CMK (cell line): Measurements from ENCODE around the gene KTN1.

Source experiments
- DNase-seq: peaks from one replicate; pipeline ENCODE4 v3.0.0-alpha.2; 2010; ENCODE audit warnings: low read depth

KTN1 gene

GRCh38 chr14:55611859-55612258, 31.9 kb downstream of the KTN1 start:
- no peak for DNase-seq

DNA sequence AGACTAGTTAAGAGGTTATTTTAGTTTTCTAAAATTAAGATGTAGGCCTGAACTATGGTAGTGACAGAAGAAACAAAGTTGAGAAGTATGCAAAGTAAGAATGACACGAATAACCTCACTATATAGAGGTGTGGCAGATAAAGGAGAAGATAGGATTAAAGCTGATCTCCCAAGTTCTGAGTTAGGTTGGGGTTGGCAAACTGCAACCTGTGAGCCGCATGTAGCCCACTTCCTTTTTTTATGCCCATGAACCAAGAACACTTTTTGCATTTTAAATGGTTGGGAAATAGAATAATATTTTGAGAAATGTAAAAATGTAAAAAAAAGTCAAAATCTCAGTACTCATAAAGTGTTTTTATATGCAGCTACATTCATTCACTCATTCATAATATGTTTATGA, 34.3 kb downstream of the KTN1 start:
- DNase-seq, result no peak

DNA sequence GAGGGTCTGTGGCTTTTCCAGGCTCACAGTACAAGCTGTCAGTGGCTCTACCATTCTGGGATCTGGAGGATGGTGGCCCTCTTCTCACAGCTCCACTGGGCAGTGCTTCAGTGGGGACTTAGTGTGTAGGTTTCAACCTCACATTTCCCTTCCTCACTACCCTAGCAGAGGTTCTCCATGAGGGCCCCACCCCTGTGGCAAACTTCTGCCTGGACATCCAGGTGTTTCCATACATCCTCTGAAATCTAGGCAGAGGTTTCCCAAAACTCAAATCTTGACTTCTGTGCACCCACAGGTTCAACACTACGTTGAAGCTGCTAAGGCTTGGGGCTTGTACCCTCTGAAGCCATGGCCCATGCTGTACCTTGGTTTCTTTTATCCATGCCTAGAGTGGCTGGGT, 40.3 kb downstream of the KTN1 start:
- no peak for DNase-seq

- DNase-seq, result no peak
Observed at GRCh38 chr14:55620981-55621380, 41.0 kb downstream of the KTN1 start.

GRCh38 chr14:55621391-55621790, 41.4 kb downstream of the KTN1 start:
- DNase-seq, result no peak

DNA sequence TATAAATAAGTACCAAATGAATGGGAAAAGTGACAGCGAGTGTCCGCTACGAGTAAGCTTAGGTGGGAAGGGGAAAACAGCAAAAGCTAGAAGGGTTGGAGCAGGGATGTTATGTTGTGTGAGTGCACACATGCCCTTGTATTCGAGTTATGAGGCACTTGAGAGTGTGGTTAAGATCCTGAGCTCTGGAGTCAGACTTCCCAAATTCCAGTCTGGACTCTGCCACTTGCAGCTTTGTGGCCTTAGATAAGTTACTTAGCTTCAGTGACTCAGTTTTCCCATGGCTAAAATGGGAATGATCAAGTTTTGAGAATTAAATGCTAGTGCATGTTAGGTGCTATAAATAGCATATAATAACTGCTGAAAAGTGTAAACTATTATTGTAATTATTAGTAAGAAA, 44.9 kb downstream of the KTN1 start:
- DNase-seq, result no peak

- no peak for DNase-seq
Observed at GRCh38 chr14:55625481-55625880, 45.5 kb downstream of the KTN1 start.

GRCh38 chr14:55626131-55626530, 46.1 kb downstream of the KTN1 start:
- no peak for DNase-seq

DNA sequence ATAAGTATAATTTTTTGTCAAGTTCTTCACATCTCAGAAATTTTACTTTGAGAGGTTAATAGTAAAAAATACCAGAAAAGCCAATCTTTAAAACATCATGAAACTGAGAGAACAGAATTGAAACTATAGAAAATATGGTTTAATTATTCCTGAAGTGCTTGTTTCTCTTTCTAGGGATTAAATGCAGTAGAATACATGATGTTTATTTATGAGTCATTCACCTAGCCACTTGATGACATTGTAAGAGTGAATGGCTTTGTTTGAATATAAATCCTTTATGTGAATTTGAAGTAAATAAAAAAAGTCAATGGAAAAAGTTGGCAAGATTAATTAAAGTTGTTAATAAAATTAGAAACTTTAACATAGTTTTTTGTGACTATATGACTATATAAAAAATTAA, 48.4 kb downstream of the KTN1 start:
- DNase-seq, result no peak

DNA sequence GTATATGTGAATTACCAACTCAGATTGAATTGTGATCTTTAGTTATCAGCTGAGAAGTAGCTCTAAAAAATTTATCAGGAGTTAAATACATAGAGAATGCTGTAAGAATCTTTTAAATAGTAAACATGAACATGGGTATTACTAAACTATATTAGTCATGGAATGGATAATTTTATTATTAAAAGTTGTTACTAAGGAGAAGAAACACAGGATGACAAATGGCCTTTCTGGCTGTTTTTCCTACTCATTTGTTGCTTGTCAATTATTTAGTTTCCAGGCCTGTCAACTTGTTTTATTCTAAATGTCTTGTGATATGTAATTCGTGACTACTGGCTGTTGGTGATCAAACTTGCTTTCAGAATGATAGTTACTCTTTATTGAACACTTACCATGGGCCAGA, 58.7 kb downstream of the KTN1 start:
- no peak for DNase-seq

DNA sequence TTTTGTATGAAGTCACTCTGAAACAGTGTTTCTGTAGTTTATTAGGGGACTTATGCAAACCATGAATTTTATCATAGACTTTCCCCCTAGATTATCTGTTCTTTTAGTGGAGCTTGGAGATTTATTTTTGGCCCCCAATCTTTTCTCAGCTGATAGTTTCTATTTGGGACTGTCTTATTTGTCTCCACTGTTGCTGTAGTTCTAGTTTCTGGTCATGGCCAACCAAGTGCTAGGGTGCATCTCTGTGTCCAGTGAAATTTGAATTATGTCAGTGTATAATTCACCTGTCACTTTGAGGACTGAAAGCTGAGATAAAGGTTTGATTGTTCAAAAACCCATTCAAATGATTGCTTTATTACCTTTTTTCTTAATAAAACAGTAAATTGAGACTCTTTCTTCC, 61.3 kb downstream of the KTN1 start:
- no peak for DNase-seq

DNA sequence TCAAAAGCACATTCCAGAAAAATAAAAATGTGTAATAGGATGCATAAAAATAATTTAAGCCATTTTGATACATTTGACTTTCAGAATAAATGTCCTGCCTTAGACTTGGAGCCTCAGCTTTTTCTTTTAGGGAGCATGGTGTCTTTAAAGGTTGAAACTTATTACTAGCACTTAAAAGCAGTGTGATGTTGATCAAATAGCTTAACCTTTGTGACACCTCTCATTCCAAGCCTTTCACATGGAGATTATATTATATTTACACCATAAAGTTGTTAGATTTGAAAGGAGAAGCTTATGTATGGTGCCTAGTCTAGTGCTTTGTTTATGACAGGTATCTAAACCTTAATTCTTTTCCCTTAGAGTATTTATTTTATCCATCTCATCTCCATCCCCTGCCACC, 61.9 kb downstream of the KTN1 start:
- no peak for DNase-seq

DNA sequence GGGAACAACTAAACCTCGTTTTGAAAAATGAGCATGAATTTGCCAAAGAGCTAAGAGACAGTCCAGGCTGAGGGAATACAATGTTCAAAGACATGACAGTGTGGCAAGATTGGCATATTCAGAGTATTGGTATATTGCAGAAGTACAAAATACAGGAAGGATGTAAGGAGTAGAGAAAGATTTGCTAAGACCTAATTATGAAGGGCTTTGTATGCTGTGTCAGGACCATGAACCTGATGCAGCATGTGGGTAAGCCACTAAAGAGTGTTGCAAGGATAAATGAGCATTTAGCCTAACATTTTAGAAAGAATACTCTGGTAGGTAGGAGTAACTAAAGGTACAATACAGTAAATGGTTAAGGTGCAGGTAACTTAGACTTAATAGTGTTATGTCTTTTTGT, 65.1 kb downstream of the KTN1 start:
- no peak for DNase-seq

GRCh38 chr14:55645845-55646832, 66.1 kb downstream of the KTN1 start:
- no peak for DNase-seq

DNA sequence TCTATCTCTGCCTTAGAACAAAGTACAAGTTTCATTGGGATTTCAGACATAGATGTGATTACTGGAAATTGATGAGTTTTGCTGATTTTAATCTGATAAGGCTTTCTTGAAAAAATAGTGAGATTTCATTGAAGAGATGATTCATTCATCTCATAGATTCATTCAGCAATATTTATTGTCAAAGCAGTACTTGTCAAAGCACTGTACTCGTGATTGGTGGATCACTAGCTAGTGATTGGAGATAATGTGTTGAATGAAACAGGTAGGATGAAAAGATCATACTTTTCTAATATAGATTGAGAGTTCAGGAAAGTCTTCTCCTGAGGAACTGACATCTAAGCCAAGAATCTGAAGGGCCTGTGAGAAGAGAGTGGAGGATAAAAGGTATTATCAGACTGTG, 71.0 kb downstream of the KTN1 start:
- DNase-seq, result no peak

DNA sequence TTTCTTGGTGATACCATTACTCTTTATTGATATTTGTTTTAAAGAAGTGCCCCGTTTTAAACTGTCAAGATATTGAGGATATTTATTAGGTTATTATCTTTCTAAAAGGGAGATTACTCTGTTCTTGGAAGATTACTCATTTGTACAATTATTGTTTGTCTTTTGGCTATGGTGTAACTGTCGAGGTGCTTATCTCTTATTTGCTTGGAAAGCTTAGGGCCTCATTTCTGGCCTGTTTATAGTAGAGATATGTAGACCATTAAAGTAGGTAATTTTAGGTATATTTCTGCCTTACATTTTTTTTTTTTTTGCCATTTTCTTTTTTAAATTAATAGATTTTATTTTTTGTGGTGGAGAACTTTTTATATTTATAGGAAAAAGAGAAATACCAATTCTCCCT, 74.2 kb downstream of the KTN1 start:
- DNase-seq, result no peak

DNA sequence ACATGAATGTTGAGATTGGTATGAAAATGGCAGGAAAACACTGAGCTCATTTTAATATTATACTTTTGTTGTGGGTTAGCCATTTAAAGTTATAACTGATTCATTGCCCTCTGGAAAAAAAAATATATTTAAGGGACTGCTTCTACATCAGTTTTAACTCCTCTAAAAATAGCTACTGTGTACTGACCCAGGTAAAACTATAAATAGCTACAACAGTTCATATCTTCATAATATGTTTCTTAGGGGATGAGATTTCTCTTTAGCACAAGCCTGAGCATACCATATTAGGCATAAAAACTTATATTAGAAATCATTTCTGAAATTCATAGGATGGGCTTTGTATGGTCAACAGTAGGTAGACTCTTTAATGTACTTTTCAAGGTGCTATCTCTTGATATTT, 81.0 kb downstream of the KTN1 start:
- no peak for DNase-seq

DNA sequence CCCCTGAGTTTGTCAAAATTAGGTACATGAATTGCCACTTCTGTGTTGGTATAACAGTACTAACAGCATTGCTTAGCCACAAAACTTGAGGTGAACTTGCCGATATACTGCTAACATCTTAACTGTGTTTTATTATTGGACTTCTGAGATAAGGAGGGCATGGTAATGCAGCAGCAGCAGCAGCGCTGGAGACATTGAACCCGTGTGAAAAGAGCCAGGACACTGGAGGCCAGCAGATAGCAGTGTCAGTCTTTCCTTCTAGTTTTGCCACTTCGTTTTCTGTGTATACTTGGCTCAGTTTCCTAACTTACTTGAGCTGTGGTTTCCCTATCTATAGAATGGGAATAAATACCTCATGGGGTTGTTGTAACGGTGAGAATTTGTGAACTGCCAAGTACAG, 82.7 kb downstream of the KTN1 start:
- DNase-seq, result no peak

GRCh38 chr14:55665067-55665675, 85.2 kb downstream of the KTN1 start:
- no peak for DNase-seq

GRCh38 chr14:55667801-55668200, 87.8 kb downstream of the KTN1 start:
- no peak for DNase-seq

- DNase-seq, result no peak
Observed at GRCh38 chr14:55671641-55672040, 91.6 kb downstream of the KTN1 start.

GRCh38 chr14:55673048-55673447, 93.0 kb downstream of the KTN1 start:
- DNase-seq, result no peak

DNA sequence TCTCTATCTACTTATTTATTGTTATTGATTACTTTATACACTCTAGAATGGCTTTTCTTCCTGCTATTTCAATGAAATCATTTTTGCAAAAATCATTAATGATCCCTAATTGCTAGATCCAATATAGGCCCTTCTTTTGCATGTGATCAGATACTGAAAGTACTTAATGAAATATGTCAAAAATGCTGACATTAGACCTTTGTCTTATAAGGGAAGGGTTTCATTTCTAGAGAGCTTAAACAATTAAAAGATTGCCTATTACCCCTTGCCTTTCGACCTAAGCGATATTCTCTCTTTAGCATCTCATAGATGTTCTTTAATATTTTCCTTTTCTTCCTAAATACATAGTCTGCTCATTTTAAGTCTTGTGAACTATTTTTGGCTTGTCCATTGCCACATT, 101.1 kb downstream of the KTN1 start:
- no peak for DNase-seq
